ENCODE measurements around the gene TFE3. TPM values are rescaled to one million over a fixed set of nuclear protein-coding genes. Genes with fewer than 3 reads are reported as not detected.
"Not testable (repeated sequence)": the region's sequence is repeated elsewhere in the genome, so short reads cannot be mapped to it uniquely, and the experiment has no call there.

The TFE3 gene
- total RNA-seq, 4 donors from 2014 or later = 29.3 to 44.5 (median 34.7) TPM

DNA sequence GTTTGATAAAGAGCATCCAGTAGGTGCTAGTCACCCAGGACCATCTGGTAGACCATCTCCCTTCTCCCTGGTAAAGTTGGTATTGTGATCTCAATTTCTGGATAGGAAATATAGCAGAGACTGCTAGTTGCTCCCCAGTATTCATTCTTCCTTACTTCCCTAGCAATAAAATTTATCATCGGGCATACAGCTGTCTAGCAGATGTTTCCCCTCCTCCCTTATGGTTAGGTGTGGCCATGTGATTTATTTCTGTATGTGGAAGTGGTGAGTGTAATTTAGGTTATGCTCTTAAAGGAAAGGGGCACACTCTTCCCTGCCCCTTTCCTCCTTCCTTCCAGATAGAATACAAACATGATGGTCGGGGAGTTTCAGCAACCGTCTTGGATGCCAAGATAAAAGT lies 59.3 kb downstream of the TFE3 start:
- no peak overlapping the region for H3K27ac ChIP-seq
- no peak for DNase-seq
- TF ChIP-seq CTCF (IDR thresholded peaks at IDR 0.05 in 4 of 5, conservative IDR thresholded peaks at IDR 0.05 in 1 of 5) (no peak), POLR2A (IDR thresholded peaks at IDR 0.05) (no peak)
- no peaks in the 10 kb centered on the region for H3K9me3 ChIP-seq
- H3K36me3 ChIP-seq = peaks cover 0 to 21% of the 10 kb centered on the region in 2 donors
- intact Hi-C loops (cut with DNase I; ENCODE audit: low total_unique reads) (no loop called here), in situ Hi-C loops (cut with MboI; ENCODE audit: low sequenced_read_pairs in 4 of 4) (no loop called here)
- H3K4me3 ChIP-seq = no peak overlapping the region
- no peaks in the 10 kb centered on the region for H3K4me1 ChIP-seq
- no peaks in the 10 kb centered on the region for H3K27me3 ChIP-seq
- no peak for ATAC-seq

DNA sequence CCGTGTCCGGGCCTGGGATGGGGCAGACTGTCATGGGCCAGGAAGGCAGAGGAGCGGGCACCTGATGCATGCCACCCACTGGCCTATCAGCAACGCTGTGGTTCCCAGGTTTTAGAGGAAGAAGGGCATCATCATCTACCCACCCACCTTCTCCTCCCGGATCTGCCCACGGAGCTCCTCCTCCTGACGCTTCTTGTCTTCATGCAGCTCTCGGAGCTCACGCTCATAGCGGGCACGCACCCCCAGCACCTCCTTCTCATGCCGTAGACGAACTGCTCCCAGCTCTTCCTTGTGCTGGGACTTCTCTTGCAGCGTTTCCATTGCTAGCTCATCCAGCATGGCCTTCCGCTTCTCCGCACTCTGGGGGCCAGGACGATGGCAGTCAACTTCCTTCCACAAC lies 60.1 kb downstream of the TFE3 start:
- Histone ChIP-seq H3K9me3 (no peaks in the 10 kb centered on the region), H3K4me1 (no peaks in the 10 kb centered on the region), H3K36me3 (peaks cover 0 to 21% of the 10 kb centered on the region in 2 donors), H3K4me3 (no peak overlapping the region), H3K27me3 (no peaks in the 10 kb centered on the region), H3K27ac (no peak overlapping the region)
- intact Hi-C loops (cut with DNase I; ENCODE audit: low total_unique reads) (no loop called here), in situ Hi-C loops (cut with MboI; ENCODE audit: low sequenced_read_pairs in 4 of 4) (no loop called here)
- no peak for TF ChIP-seq CTCF (IDR thresholded peaks at IDR 0.05 in 4 of 5, conservative IDR thresholded peaks at IDR 0.05 in 1 of 5)
- TF ChIP-seq POLR2A (IDR thresholded peaks at IDR 0.05) = no peak
- no peak for DNase-seq
- ATAC-seq = no peak

DNA sequence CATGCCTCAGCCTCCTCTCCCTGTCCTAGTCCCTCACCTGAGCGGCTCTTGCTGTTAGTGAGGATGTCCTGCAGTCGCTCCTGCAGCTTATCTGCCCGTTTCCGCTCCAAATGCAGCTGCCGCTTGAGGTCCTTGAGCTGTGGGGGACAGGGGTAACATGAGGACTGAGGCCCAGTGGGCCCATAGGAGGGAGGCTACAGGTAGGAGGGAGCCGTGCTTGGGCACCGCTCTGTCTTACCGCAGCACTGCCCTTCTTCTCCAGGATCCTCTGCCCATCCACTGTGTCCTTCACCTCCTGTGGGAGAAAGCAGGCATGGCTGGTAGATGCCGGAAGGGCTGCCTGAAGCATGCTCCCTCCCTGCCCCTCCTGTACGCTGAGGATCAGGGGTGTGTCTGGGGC lies 62.0 kb downstream of the TFE3 start:
- peaks cover 0 to 21% of the 10 kb centered on the region in 2 donors for H3K36me3 ChIP-seq
- ATAC-seq (no peak), DNase-seq (no peak)
- no peaks in the 10 kb centered on the region for H3K4me1 ChIP-seq
- TF ChIP-seq CTCF (IDR thresholded peaks at IDR 0.05 in 4 of 5, conservative IDR thresholded peaks at IDR 0.05 in 1 of 5) = no peak
- no peak for TF ChIP-seq POLR2A (IDR thresholded peaks at IDR 0.05)
- H3K9me3 ChIP-seq = no peaks in the 10 kb centered on the region
- in situ Hi-C loops (cut with MboI; ENCODE audit: low sequenced_read_pairs in 4 of 4) (no loop called here), intact Hi-C loops (cut with DNase I; ENCODE audit: low total_unique reads) (no loop called here)
- H3K4me3 ChIP-seq = no peak overlapping the region
- no peak overlapping the region for H3K27ac ChIP-seq
- no peaks in the 10 kb centered on the region for H3K27me3 ChIP-seq

DNA sequence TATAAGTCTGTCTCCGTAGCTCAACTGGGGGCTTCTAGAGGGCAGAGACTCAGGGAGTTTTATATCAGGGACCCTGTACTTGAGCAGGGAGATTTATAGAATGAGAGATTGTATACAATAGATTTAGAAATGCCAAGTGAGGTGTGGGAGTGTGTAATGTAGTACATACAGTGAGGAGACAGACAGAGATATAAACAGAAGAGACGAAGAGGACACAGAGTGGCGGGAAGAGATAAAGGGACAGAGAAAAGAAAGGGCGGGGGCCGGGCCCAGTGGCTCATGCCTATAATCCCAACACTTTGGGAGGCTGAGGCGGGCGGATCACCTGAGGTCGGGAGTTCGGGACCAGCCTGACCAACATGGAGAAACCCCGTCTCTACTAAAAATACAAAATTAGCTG lies 62.8 kb downstream of the TFE3 start:
- in situ Hi-C loops (cut with MboI; ENCODE audit: low sequenced_read_pairs in 4 of 4) = not testable (repeated sequence)

More for the DNA sequence above, 62.8 kb downstream of the TFE3 start:
- H3K9me3 ChIP-seq; ATAC-seq; H3K4me1 ChIP-seq; DNase-seq; intact Hi-C loops (cut with DNase I; ENCODE audit: low total_unique reads); H3K4me3 ChIP-seq; H3K27ac ChIP-seq; H3K27me3 ChIP-seq: not testable (repeated sequence)
- peaks cover 0 to 21% of the 10 kb centered on the region in 2 donors for H3K36me3 ChIP-seq

Other genes with a start within 250 kb of the TFE3 start
- 10 to 100 TPM; 38.2 to 92.2 (median 61.3) TPM for gene HDAC6, start 241.3 kb downstream of the TFE3 start, total RNA-seq
- not detected for gene ERAS, start 216.8 kb downstream of the TFE3 start, total RNA-seq
- not detected for gene PCSK1N, start 207.7 kb downstream of the TFE3 start, total RNA-seq
- 100 to 1,000 TPM in 1 of 4 donors, 10 to 100 TPM in 3; 53.3 to 103 (median 68.5) TPM for gene TIMM17B, start 145.6 kb downstream of the TFE3 start, total RNA-seq
- 10 to 100 TPM; 61.3 to 90.4 (median 67.8) TPM for gene PQBP1, start 145.4 kb downstream of the TFE3 start, total RNA-seq
- 10 to 100 TPM; 12.6 to 18.7 (median 18.5) TPM for gene SLC35A2, start 131.7 kb downstream of the TFE3 start, total RNA-seq
- gene PIM2, start 124.3 kb downstream of the TFE3 start, total RNA-seq = 1 to 10 TPM; 2.3 to 3.5 (median 2.4) TPM
- 10 to 100 TPM; 22.2 to 32.2 (median 28.5) TPM for gene OTUD5, start 85.8 kb downstream of the TFE3 start, total RNA-seq
- 1 to 10 TPM in 1 of 4 donors, under 1 TPM in 3; 0.09 to 1.2 (median 0.77) TPM for gene KCND1, start 71.5 kb downstream of the TFE3 start, total RNA-seq
- gene GRIPAP1, start 41.1 kb downstream of the TFE3 start, total RNA-seq = 10 to 100 TPM in 2 of 4 donors, 1 to 10 TPM in 2; 8.6 to 19.3 (median 10.1) TPM
- under 1 TPM; 0.07 to 0.55 (median 0.40) TPM for gene CCDC120, start 15.6 kb upstream of the TFE3 start, total RNA-seq
- 1 to 10 TPM; 4.5 to 6.6 (median 4.7) TPM for gene PRAF2, start 30.6 kb upstream of the TFE3 start, total RNA-seq
- 100 to 1,000 TPM in 3 of 4 donors, 10 to 100 TPM in 1; 98.2 to 125 (median 105) TPM for gene WDR45, start 36.5 kb upstream of the TFE3 start, total RNA-seq
- gene GPKOW, start 80.4 kb upstream of the TFE3 start, total RNA-seq = 10 to 100 TPM; 35.2 to 41.3 (median 38.9) TPM
- 1 to 10 TPM; 2.7 to 7.3 (median 5.3) TPM for gene MAGIX, start 119.4 kb upstream of the TFE3 start, total RNA-seq
- gene PLP2, start 128.5 kb upstream of the TFE3 start, total RNA-seq = 10 to 100 TPM; 12.8 to 53.5 (median 32.5) TPM
- 10 to 100 TPM in 3 of 4 donors, 1 to 10 TPM in 1; 9.1 to 33.1 (median 21.3) TPM for gene PRICKLE3, start 143.0 kb upstream of the TFE3 start, total RNA-seq
- gene SYP, start 156.8 kb upstream of the TFE3 start, total RNA-seq = 1 to 10 TPM in 1 of 4 donors, under 1 TPM in 3; 0.15 to 3.9 (median 0.40) TPM
- gene CACNA1F, start 190.0 kb upstream of the TFE3 start, total RNA-seq = not detected
- 10 to 100 TPM; 11.1 to 22.0 (median 17.0) TPM for gene CCDC22, start 192.1 kb upstream of the TFE3 start, total RNA-seq
- not detected for gene FOXP3, start 221.4 kb upstream of the TFE3 start, total RNA-seq
- gene PPP1R3F, start 226.4 kb upstream of the TFE3 start, total RNA-seq = 10 to 100 TPM; 24.0 to 49.6 (median 34.2) TPM

Data from gastrocnemius medialis (tissue), 4 donors.